ENCODE measurements around the gene RABGEF1. TPM values are rescaled to one million over a fixed set of nuclear protein-coding genes. Genes with fewer than 3 reads are reported as not detected.
"Not testable (repeated sequence)": the region's sequence is repeated elsewhere in the genome, so short reads cannot be mapped to it uniquely, and the experiment has no call there.

The RABGEF1 gene
- total RNA-seq, 1 experiment from 2014 or later = 49.5 TPM

DNA sequence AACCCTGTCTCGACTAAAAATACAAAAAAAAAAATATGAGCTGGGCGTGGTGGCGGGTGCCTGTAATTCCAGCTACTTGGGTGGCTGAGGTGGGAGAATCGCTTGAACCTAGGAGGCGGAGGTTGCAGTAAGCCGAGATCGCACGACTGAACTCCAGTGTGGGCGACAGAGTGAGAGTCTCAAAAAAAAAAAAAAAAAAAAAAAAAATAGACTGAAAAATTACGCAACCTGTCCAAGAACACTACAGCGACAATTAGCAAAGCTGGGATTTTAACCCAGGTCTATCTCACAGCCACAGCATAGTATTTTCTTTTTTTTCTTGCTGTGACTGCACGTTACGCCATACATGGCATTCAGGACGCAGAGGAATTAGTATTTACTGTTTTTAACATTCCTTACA, 1.1 kb upstream of the RABGEF1 start:
- peaks cover 9% of the 10 kb centered on the region for H3K4me1 Mint-ChIP-seq (ENCODE audit: insufficient read depth, unreplicated experiment)
- H3K36me3 Mint-ChIP-seq (ENCODE audit: insufficient read depth, unreplicated experiment) = peaks cover 42% of the 10 kb centered on the region
- intact Hi-C loops (cut with micrococcal nuclease) = no loop called here
- peaks cover 16% of the 10 kb centered on the region for H3K9me3 Mint-ChIP-seq (ENCODE audit: unreplicated experiment)
- no TSS peak for BruUV-seq (replicated peaks)
- H3K4me3 Mint-ChIP-seq (ENCODE audit: unreplicated experiment) = peak overlapping the region; percentile 90
- peak; percentile 11 for DNase-seq (ENCODE audit: unreplicated experiment)
- POLR2A ChIA-PET = interaction anchor here (0.6 to 5.4 kb wide), 15 partner anchors 12 to 257 kb away, joined by 3 to 57 read pairs (median 3); partner anchors contain the start of genes SBDS and TYW1
- H3K27me3 Mint-ChIP-seq (ENCODE audit: insufficient read depth, unreplicated experiment) = no peaks in the 10 kb centered on the region
- H3K27ac Mint-ChIP-seq (ENCODE audit: low read depth, unreplicated experiment) = peak overlapping the region; percentile 97
- TF ChIP-seq, protein P1, sequence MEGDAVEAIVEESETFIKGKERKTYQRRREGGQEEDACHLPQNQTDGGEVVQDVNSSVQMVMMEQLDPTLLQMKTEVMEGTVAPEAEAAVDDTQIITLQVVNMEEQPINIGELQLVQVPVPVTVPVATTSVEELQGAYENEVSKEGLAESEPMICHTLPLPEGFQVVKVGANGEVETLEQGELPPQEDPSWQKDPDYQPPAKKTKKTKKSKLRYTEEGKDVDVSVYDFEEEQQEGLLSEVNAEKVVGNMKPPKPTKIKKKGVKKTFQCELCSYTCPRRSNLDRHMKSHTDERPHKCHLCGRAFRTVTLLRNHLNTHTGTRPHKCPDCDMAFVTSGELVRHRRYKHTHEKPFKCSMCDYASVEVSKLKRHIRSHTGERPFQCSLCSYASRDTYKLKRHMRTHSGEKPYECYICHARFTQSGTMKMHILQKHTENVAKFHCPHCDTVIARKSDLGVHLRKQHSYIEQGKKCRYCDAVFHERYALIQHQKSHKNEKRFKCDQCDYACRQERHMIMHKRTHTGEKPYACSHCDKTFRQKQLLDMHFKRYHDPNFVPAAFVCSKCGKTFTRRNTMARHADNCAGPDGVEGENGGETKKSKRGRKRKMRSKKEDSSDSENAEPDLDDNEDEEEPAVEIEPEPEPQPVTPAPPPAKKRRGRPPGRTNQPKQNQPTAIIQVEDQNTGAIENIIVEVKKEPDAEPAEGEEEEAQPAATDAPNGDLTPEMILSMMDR (IDR thresholded peaks at IDR 0.05; ENCODE audit: unreplicated experiment) = no peak
- CTCF ChIA-PET = interaction anchor here (0.6 to 0.7 kb wide), 2 partner anchors 69 to 133 kb away, joined by 3 read pairs; no protein-coding TSS in a partner anchor

DNA sequence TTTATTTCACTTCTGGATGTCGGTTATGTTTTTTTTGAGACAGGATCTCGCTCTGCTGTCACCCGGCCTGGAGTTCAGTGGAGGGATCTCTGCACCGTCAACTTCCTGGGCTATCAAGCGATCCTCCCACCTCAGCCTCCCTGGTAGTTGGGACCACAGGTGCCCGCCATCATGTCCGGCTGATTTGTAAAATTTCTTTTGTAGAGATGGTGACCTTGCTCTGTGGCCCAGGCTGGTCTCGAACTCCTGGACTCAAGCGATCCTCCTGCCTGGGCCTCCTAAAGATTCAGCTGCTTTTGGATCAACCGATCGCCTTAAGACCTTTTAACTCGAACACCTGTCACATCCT, 606 bp upstream of the RABGEF1 start:
- Mint-ChIP-seq H3K9me3 (ENCODE audit: unreplicated experiment) (peaks cover 16% of the 10 kb centered on the region), H3K4me3 (ENCODE audit: unreplicated experiment) (peak overlapping the region; percentile 90), H3K36me3 (ENCODE audit: insufficient read depth, unreplicated experiment) (peaks cover 46% of the 10 kb centered on the region), H3K27me3 (ENCODE audit: insufficient read depth, unreplicated experiment) (no peaks in the 10 kb centered on the region), H3K27ac (ENCODE audit: low read depth, unreplicated experiment) (peak overlapping the region; percentile 97), H3K4me1 (ENCODE audit: insufficient read depth, unreplicated experiment) (peaks cover 9% of the 10 kb centered on the region)
- intact Hi-C loops (cut with micrococcal nuclease) = no loop called here
- TSS peak; percentile 80 for BruUV-seq (replicated peaks)
- TF ChIP-seq, protein P1 (IDR thresholded peaks at IDR 0.05; ENCODE audit: unreplicated experiment) = no peak
- ChIA-PET CTCF (interaction anchor here (0.6 to 1.1 kb wide), 3 partner anchors 8 to 132 kb away, joined by 3 read pairs; no protein-coding TSS in a partner anchor), POLR2A (interaction anchor here (0.6 to 5.4 kb wide), 24 partner anchors 10 to 257 kb away, joined by 3 to 57 read pairs (median 4); partner anchors contain the start of genes KCTD7, SBDS and TYW1)
- DNase-seq (ENCODE audit: unreplicated experiment) = peak; percentile 12

- H3K4me1 Mint-ChIP-seq (ENCODE audit: insufficient read depth, unreplicated experiment); H3K27me3 Mint-ChIP-seq (ENCODE audit: insufficient read depth, unreplicated experiment); H3K9me3 Mint-ChIP-seq (ENCODE audit: unreplicated experiment); intact Hi-C loops (cut with micrococcal nuclease): not testable (repeated sequence)
- POLR2A ChIA-PET = interaction anchor here (0.8 to 5.4 kb wide), 18 partner anchors 9 to 1121 kb away, joined by 3 to 57 read pairs (median 5); partner anchors contain the start of gene SBDS
- BruUV-seq (replicated peaks) = TSS peak; percentile 56
- peak overlapping the region; percentile 90 for H3K4me3 Mint-ChIP-seq (ENCODE audit: unreplicated experiment)
- CTCF ChIA-PET = interaction anchor here (1.1 kb wide), 1 partner anchor 9 kb away, joined by 3 read pairs; no protein-coding TSS in a partner anchor
- peak; percentile 44 for DNase-seq (ENCODE audit: unreplicated experiment)
- H3K36me3 Mint-ChIP-seq (ENCODE audit: insufficient read depth, unreplicated experiment) = peaks cover 55% of the 10 kb centered on the region
- peak overlapping the region; percentile 97 for H3K27ac Mint-ChIP-seq (ENCODE audit: low read depth, unreplicated experiment)
Measured at GRCh38 chr7:66740980-66741709, 612 bp downstream of the RABGEF1 start.

DNA sequence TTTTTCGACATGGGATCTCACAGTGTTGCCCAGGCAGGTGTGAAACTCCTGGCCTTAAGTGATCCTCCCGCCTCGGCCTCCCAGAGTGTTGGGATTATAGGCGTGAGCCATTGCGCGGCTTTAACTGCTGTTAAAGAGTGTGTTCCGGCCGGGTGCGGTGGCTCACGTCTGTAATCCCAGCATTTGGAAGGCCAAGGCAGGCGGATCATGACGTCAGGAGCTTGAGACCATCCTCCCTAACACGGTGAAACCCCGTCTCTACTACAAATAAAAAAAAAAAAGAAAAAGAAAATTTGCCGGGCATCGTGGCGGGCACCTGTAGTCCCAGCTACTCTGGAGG, 1.1 kb downstream of the RABGEF1 start:
- peaks cover 9% of the 10 kb centered on the region for H3K4me1 Mint-ChIP-seq (ENCODE audit: insufficient read depth, unreplicated experiment)
- no TSS peak for BruUV-seq (replicated peaks)
- DNase-seq (ENCODE audit: unreplicated experiment) = peak; percentile 39
- ChIA-PET CTCF (no interaction called here), POLR2A (interaction anchor here (0.7 to 5.4 kb wide), 14 partner anchors 8 to 1428 kb away, joined by 3 to 57 read pairs (median 4); partner anchors contain the start of genes KCTD7 and SBDS)
- H3K4me3 Mint-ChIP-seq (ENCODE audit: unreplicated experiment) = peak overlapping the region; percentile 90
- H3K9me3 Mint-ChIP-seq (ENCODE audit: unreplicated experiment) = peaks cover 2% of the 10 kb centered on the region
- no peaks in the 10 kb centered on the region for H3K27me3 Mint-ChIP-seq (ENCODE audit: insufficient read depth, unreplicated experiment)
- TF ChIP-seq, protein P1 (IDR thresholded peaks at IDR 0.05; ENCODE audit: unreplicated experiment) = no peak
- H3K36me3 Mint-ChIP-seq (ENCODE audit: insufficient read depth, unreplicated experiment) = peaks cover 55% of the 10 kb centered on the region
- H3K27ac Mint-ChIP-seq (ENCODE audit: low read depth, unreplicated experiment) = peak overlapping the region; percentile 97
- intact Hi-C loops (cut with micrococcal nuclease) = no loop called here

GRCh38 chr7:66742298-66742697, 1.8 kb downstream of the RABGEF1 start:
- CTCF ChIA-PET = interaction anchor here (0.7 kb wide), 2 partner anchors 62 to 186 kb away, joined by 3 read pairs; no protein-coding TSS in a partner anchor
- intact Hi-C loops (cut with micrococcal nuclease); BruUV-seq (replicated peaks); H3K4me1 Mint-ChIP-seq (ENCODE audit: insufficient read depth, unreplicated experiment); H3K9me3 Mint-ChIP-seq (ENCODE audit: unreplicated experiment); H3K27me3 Mint-ChIP-seq (ENCODE audit: insufficient read depth, unreplicated experiment): not testable (repeated sequence)
- DNase-seq (ENCODE audit: unreplicated experiment) = peak; percentile 39
- peak overlapping the region; percentile 90 for H3K4me3 Mint-ChIP-seq (ENCODE audit: unreplicated experiment)
- POLR2A ChIA-PET = interaction anchor here (0.7 to 5.4 kb wide), 12 partner anchors 14 to 1428 kb away, joined by 3 to 57 read pairs (median 4); partner anchors contain the start of genes KCTD7 and SBDS
- H3K36me3 Mint-ChIP-seq (ENCODE audit: insufficient read depth, unreplicated experiment) = peaks cover 57% of the 10 kb centered on the region
- H3K27ac Mint-ChIP-seq (ENCODE audit: low read depth, unreplicated experiment) = peak overlapping the region; percentile 97
